Chondrocyte (in vitro differentiated cells): ENCODE data around the gene RASGRP2. TPM values are rescaled to one million over a fixed set of nuclear protein-coding genes. Genes with fewer than 3 reads are reported as not detected.

ENCODE experiments used
- DNase-seq: peaks from one replicate; pipeline ENCODE4 v3.0.0; 2021; ENCODE audit warnings: mixed read lengths, low spot score
- H3K27ac Mint-ChIP-seq: one replicate; pipeline ENCODE4 v1.8.0; 2021; ENCODE audit warnings: mild to moderate bottlenecking, moderate library complexity, mixed read lengths; ENCODE audit not compliant: unreplicated experiment
- H3K27me3 Mint-ChIP-seq: 2 replicates; pipeline ENCODE4 v1.8.0; 2021; ENCODE audit warnings: low read depth, mixed read lengths
- H3K36me3 Mint-ChIP-seq: 2 replicates; pipeline ENCODE4 v1.8.0; 2021; ENCODE audit warnings: low read depth, mixed read lengths
- H3K4me1 Mint-ChIP-seq: 2 replicates; pipeline ENCODE4 v1.8.0; 2021; ENCODE audit warnings: low read depth, mild to moderate bottlenecking, mixed read lengths
- H3K4me3 Mint-ChIP-seq: one replicate; pipeline ENCODE4 v1.8.0; 2021; ENCODE audit warnings: mild to moderate bottlenecking, moderate library complexity, mixed read lengths; ENCODE audit not compliant: unreplicated experiment
- H3K9me3 Mint-ChIP-seq: 2 replicates; pipeline ENCODE4 v1.8.0; 2021; ENCODE audit warnings: low read depth, mixed read lengths
- CTCF ChIP-seq: fragments of 200-600 bp; sonication (generic); IDR thresholded peaks from 2 replicates; pipeline ENCODE4 v1.5.0; 2021; ENCODE audit warnings: antibody characterized with exemption, mild to moderate bottlenecking, moderate library complexity
- total RNA-seq: library from RNA; stranded (reverse); gene quantifications from 3 replicates; pipeline ENCODE4 v1.2.1, GENCODE V29; 2021

Gene RASGRP2
- total RNA-seq, 1 donor from 2014 or later, result 11.4 TPM

- Mint-ChIP-seq H3K27me3 (no peaks in the 10 kb centered on the region), H3K27ac (no peak overlapping the region), H3K9me3 (no peaks in the 10 kb centered on the region), H3K4me3 (no peak overlapping the region), H3K4me1 (no peaks in the 10 kb centered on the region), H3K36me3 (peaks cover 1% of the 10 kb centered on the region)
- DNase-seq, result peak; percentile 87
- no peak for TF ChIP-seq CTCF
Observed at GRCh38 chr11:64789331-64790204, 45.6 kb upstream of the RASGRP2 start.

GRCh38 chr11:64788321-64789215, 44.6 kb upstream of the RASGRP2 start:
- TF ChIP-seq CTCF, result no peak
- H3K4me1 Mint-ChIP-seq, result no peaks in the 10 kb centered on the region
- DNase-seq, result peak; percentile 81
- H3K9me3 Mint-ChIP-seq, result no peaks in the 10 kb centered on the region
- H3K27ac Mint-ChIP-seq, result no peak overlapping the region
- no peak overlapping the region for H3K4me3 Mint-ChIP-seq
- peaks cover 1% of the 10 kb centered on the region for H3K36me3 Mint-ChIP-seq
- no peaks in the 10 kb centered on the region for H3K27me3 Mint-ChIP-seq

GRCh38 chr11:64787526-64788320, 43.8 kb upstream of the RASGRP2 start:
- TF ChIP-seq CTCF, result peak; percentile 83
- Mint-ChIP-seq H3K27me3 (no peaks in the 10 kb centered on the region), H3K4me1 (no peaks in the 10 kb centered on the region), H3K27ac (no peak overlapping the region), H3K9me3 (no peaks in the 10 kb centered on the region), H3K4me3 (no peak overlapping the region), H3K36me3 (peaks cover 1% of the 10 kb centered on the region)
- peak; percentile 87 for DNase-seq

- Mint-ChIP-seq H3K36me3 (peaks cover 1% of the 10 kb centered on the region), H3K27me3 (no peaks in the 10 kb centered on the region), H3K4me1 (no peaks in the 10 kb centered on the region), H3K27ac (no peak overlapping the region), H3K4me3 (no peak overlapping the region), H3K9me3 (no peaks in the 10 kb centered on the region)
- TF ChIP-seq CTCF, result no peak
- DNase-seq, result peak; percentile 60
Observed at GRCh38 chr11:64786308-64786707, 42.4 kb upstream of the RASGRP2 start.
